GM06990 (cell line): ENCODE data around the gene FBXL5.
A peak's percentile ranks its signal among the peaks of the same experiment; 100 is the strongest.

Experiments used
- DNase-seq: peaks from one replicate; pipeline ENCODE4 v3.0.0-alpha.2; 2011; ENCODE audit not compliant: insufficient read length; ENCODE audit errors: extremely low read depth
- H3K27me3 ChIP-seq: replicated peaks from 2 replicates; pipeline ENCODE4 v1.6.0; 2011; ENCODE audit warnings: low read length; ENCODE audit not compliant: control insufficient read depth, insufficient read depth
- H3K36me3 ChIP-seq: 2 replicates; pipeline ENCODE4 v1.5.1; 2011; ENCODE audit warnings: low read length; ENCODE audit not compliant: control insufficient read depth, insufficient read depth
- H3K4me3 ChIP-seq: replicated peaks from 2 replicates; pipeline ENCODE4 v1.5.1; 2011; ENCODE audit warnings: low read depth, mild to moderate bottlenecking, control low read depth, low read length
- TF ChIP-seq, protein P1 (sequence below): IDR thresholded peaks from 2 replicates; pipeline ENCODE4 v1.5.1; 2011; ENCODE audit warnings: low read length, control low read depth, mild to moderate bottlenecking, inconsistent platforms; ENCODE audit not compliant: insufficient read depth, poor library complexity, severe bottlenecking

Gene FBXL5

DNA sequence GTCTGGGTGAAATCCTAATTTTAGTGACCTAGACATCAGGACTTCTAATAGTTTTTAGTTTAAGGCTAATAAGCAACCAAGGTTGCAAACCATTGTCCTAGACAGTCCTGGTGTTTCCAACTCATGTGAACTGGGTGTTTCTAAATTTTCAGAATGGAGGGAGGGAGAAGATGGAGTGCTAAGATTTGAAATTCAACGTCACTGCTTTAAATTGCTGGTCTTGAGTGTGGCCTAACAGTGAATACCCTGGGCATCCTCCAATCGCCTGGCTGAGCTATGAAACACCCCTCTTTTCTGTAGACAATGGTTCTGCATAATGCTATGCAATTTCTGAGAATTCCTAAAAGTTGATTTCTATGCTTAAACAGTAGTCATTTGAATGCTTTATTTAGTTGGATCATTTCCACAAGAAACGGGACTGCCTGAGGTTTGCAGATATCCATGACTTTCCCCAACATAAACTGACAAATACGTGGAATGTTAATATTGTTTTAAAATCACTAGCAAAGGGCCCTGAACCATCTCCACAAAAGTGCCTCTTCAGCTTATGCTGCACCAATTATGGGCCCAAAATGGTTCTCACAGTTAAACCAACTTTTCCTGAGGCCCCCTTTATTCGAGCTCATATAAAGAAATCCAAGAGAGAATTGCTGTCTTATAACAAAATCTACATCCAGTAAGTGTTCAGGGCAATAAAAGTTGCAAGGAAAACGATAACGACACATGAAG lies 1.1 kb downstream of the FBXL5 start:
- no peaks in the 10 kb centered on the region for H3K36me3 ChIP-seq
- no peaks in the 10 kb centered on the region for H3K27me3 ChIP-seq
- TF ChIP-seq, protein P1, sequence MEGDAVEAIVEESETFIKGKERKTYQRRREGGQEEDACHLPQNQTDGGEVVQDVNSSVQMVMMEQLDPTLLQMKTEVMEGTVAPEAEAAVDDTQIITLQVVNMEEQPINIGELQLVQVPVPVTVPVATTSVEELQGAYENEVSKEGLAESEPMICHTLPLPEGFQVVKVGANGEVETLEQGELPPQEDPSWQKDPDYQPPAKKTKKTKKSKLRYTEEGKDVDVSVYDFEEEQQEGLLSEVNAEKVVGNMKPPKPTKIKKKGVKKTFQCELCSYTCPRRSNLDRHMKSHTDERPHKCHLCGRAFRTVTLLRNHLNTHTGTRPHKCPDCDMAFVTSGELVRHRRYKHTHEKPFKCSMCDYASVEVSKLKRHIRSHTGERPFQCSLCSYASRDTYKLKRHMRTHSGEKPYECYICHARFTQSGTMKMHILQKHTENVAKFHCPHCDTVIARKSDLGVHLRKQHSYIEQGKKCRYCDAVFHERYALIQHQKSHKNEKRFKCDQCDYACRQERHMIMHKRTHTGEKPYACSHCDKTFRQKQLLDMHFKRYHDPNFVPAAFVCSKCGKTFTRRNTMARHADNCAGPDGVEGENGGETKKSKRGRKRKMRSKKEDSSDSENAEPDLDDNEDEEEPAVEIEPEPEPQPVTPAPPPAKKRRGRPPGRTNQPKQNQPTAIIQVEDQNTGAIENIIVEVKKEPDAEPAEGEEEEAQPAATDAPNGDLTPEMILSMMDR, result no peak
- no peak for DNase-seq
- peak overlapping the region; percentile 78 for H3K4me3 ChIP-seq

DNA sequence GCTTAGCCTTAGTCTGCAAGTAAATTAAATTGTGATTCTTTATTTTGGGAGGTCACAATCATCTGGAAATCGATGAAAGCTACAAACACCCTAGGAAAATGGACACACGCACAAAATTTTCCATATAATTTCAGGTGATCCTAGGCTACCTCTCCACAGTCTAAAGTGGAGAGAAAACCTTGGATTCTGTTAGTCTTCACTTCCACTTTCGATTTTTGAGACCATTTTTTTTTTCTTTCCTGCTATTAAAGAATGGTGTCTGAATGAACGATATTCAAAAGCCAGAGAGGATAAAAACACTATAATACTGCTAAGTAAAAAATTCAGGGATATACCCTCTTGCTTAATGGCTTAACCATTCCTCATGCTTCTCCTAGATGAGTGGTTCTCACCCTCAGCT lies 1.7 kb downstream of the FBXL5 start:
- DNase-seq, result no peak
- Histone ChIP-seq H3K4me3 (peak overlapping the region; percentile 78), H3K36me3 (no peaks in the 10 kb centered on the region), H3K27me3 (no peaks in the 10 kb centered on the region)
- TF ChIP-seq, protein P1, result no peak

DNA sequence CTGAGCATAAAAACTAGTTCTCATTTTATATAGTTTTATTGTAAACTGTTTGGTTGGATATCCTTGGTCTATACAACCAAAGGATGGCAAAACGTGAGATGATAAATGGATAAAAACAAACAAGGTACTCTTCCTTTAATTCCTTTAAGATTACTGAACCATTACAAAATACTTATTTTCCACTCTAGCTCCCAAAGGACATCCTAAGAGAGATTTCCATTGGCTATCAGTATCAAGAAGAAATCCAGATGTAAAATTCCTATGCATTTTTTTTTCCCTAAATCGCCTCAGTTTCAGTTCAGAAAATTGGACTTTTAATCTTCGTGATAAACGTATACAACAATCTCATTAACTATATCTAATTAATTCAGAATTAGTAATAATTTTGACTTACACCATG lies 2.3 kb downstream of the FBXL5 start:
- H3K36me3 ChIP-seq, result no peaks in the 10 kb centered on the region
- peak overlapping the region; percentile 78 for H3K4me3 ChIP-seq
- DNase-seq, result no peak
- H3K27me3 ChIP-seq, result no peaks in the 10 kb centered on the region
- TF ChIP-seq, protein P1, result no peak

DNA sequence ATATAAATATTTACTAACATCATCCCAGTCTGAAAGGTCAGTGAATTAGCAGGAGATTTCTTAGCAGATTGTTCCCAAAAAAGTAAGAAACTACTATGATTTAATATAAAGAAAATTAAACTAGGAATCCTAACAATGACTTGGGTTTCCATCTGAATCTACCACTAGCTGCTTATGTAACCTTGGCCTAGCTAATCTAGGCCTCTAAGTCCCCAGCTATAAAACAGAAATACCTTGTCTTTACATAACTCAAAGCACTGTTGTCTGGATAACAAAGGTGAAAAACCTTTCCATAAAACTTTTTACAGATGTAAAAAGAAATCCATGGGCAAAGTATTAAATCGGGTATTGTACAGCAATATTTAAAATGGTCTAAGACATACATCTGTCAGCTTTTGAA lies 3.0 kb downstream of the FBXL5 start:
- TF ChIP-seq, protein P1, result no peak
- no peak for DNase-seq
- Histone ChIP-seq H3K36me3 (no peaks in the 10 kb centered on the region), H3K27me3 (no peaks in the 10 kb centered on the region), H3K4me3 (no peak overlapping the region; the same call in 1 of the 2 replicates)

DNA sequence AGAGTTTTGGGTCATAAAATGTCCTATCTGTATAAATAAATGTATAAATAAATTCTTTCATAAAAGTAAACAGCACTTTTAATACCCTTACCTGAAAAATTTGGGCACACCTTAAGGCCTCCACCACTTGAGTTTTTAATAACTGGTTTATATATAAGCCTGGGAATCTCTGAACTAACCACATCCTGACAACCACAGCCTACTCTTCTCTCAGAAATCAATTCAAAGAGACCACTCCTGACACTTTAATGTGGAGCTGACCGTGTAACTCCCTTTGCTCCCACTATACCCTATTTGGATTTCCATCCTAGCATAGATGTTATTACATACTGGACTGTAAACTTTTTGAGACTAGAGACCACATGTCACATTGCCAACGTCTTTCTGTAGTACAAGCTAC lies 3.5 kb downstream of the FBXL5 start:
- H3K36me3 ChIP-seq, result no peaks in the 10 kb centered on the region
- H3K4me3 ChIP-seq, result peak overlapping the region; percentile 18
- no peak for DNase-seq
- TF ChIP-seq, protein P1, result no peak
- H3K27me3 ChIP-seq, result no peaks in the 10 kb centered on the region
